Activated CD4-positive, alpha-beta T cell treated with anti-CD3 and anti-CD28 coated beads, Interleukin-10, Interleukin-2, amounts not matched to agents 100 ng/mL and 50 ng/mL, durations not matched to agents 16 hours and 8 hours (primary cell): ENCODE results near the gene ANTKMT.

Source experiments
- DNase-seq: peaks from one replicate; pipeline ENCODE4 v3.0.0-alpha.2; 2020

ANTKMT gene, protein sequence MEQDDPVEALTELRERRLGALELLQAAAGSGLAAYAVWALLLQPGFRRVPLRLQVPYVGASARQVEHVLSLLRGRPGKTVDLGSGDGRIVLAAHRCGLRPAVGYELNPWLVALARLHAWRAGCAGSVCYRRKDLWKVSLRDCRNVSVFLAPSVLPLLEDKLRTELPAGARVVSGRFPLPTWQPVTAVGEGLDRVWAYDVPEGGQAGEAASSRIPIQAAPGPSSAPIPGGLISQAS

DNA sequence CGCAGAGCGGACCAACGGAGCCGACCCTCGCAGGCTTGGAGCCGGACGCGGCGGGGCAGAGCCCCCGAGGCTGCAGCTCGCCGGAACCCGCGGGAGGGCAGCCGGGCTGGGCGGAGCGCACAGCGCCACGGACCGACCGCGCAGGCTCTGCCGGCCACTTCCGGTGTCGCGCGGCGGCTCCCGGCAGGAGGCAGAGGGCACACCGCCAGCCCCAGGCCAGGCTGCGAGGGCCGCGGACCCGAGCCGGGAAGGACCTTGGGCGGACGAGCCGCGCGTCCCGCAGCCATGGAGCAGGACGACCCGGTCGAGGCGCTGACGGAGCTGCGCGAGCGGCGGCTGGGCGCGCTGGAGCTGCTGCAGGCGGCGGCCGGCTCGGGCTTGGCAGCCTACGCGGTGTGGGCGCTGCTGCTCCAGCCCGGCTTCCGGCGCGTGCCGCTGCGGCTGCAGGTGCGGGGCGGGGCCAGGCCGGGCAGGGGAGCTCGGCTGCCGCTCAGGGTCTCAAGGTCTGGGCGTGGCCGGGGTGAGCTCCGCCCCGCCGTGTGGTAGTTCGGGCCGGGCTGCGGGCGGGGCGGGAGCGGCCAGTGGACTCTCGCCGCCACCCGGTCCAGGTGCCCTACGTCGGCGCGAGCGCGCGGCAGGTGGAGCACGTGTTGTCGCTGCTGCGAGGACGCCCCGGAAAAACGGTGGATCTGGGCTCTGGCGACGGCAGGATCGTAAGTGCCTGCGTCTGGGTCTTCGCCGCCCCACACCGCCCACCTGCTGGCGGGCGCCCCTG lies at the start of gene ANTKMT:
Gene ANTKMT, plus strand, starts transcription at position 157 of the 775 bp plus-strand sequence. Its CDS starts 129 bp downstream, at position 286.
- DNase-seq: peak; percentile 91

DNA sequence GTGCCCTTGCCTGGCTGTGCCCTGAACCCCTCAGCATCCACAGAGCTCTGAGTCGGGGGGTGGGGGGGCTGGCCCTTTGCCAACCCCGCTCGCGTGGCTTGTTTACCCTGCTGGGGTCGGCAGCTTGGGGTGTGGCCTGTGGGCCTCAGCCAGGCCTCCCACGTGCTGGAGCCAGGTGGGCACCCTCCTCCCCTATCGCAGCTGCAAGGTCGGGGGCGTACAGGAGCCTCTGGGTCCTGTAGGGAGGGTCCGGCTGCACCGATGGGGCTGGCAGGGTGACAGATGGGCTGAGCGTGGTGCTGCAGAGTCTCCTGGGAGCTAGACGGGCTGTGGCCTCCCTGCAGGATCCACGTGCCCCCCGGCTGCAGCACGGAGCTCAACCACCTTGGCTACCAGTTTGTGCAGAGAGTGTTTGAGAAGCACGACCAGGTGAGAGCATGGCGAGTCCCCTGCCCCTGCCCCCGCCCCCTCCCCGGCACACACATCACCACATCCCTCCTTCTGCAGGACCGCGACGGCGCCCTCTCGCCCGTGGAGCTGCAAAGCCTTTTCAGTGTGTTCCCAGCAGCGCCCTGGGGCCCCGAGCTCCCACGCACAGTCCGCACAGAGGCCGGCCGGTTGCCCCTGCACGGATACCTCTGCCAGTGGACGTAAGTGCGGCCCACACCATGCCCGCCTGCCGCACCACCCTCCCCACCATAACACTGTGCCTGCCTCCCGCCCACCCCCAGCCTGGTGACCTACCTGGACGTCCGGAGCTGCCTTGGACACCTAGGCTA lies 49.4 kb upstream of the ANTKMT start:
- no peak for DNase-seq

DNA sequence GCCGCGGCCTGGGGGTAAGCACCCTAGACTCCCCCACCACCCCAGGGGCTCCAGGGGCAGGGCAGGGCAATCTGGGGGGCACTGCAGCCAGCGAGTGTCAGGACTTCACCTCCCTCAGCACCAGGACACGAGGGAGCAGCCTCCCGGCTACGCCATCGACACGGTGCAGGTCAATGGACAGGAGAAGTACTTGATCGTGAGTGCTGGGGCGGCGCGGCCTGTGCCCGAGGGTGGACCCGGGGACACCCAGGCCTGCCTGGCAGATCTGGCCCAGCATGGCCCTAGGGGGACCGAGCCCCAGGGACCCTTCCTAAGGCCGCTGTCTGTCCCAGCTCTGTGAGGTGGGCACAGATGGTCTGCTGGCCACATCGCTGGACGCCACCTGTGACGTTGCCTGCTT lies 48.6 kb upstream of the ANTKMT start:
- no peak for DNase-seq

DNA sequence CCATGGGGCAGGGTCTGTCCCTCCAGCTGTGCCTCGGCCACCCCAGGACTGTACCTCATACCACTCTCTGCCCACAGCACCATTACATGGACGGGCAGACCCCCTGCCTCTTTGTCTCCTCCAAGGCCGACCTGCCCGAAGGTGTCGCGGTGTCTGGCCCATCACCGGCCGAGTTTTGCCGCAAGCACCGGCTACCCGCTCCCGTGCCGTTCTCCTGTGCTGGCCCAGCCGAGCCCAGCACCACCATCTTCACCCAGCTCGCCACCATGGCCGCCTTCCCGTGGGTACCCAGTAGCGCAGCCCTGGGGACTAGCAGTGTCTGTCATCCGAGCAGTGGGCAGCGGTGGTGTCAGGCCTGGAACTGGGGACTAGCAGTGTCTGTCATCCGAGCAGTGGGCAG lies 48.1 kb upstream of the ANTKMT start:
- no peak for DNase-seq

DNA sequence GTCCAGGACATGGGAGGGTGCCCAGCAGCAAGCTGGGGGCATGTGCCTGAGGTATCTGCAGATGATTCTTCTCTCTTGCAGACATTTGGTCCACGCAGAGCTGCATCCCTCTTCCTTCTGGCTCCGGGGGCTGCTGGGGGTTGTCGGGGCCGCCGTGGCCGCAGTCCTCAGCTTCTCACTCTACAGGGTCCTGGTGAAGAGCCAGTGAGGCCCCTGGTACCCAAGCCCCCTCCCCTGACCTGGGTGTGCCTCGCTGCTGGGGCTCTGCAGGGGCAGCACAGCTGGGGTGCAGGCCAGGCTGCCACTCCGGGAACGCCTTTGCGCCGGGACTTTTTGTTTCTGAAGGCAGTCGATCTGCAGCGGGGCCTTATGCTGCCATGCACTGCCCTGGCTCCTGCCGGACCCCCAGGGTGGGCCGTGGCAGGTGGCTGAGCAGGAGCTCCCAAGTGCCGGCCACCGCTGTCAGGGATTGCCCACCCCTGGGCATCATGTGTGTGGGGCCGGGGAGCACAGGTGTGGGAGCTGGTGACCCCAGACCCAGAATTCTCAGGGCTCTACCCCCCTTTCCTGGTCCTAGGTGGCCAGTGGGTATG lies 47.5 kb upstream of the ANTKMT start:
- DNase-seq: no peak

DNA sequence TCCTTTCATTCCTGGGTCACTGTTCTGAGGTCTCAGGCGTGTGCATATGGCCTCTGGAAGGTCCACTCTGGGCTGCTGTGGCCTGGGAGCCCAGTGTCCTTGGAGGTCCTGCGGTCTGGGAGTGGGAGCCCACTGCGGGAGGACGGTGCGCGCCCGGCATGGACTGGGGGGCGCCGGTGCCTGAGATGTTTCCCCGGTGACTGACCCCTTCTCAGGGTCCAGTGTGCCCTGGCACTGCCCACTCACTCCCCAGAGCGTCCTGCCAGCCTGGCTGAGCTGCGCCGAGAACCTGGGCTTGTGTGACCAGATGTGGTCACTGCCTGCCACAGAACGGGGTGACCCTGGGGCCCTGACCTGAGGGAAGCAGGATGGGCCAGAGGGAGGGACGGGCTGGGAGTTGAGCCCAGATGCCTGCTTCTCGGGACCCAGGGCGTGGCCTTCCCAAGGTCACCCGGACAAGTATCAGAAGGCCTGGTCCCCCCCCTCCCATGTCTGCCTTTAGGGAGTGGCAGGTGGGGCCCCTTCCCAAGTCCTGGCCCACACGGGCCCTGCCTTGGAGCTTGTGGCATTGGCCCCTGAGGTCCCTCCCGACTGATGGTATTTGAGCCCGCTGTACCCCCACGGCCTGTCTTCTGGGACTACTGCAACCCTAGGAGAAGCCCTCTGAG lies 46.6 kb upstream of the ANTKMT start:
- DNase-seq: no peak

DNA sequence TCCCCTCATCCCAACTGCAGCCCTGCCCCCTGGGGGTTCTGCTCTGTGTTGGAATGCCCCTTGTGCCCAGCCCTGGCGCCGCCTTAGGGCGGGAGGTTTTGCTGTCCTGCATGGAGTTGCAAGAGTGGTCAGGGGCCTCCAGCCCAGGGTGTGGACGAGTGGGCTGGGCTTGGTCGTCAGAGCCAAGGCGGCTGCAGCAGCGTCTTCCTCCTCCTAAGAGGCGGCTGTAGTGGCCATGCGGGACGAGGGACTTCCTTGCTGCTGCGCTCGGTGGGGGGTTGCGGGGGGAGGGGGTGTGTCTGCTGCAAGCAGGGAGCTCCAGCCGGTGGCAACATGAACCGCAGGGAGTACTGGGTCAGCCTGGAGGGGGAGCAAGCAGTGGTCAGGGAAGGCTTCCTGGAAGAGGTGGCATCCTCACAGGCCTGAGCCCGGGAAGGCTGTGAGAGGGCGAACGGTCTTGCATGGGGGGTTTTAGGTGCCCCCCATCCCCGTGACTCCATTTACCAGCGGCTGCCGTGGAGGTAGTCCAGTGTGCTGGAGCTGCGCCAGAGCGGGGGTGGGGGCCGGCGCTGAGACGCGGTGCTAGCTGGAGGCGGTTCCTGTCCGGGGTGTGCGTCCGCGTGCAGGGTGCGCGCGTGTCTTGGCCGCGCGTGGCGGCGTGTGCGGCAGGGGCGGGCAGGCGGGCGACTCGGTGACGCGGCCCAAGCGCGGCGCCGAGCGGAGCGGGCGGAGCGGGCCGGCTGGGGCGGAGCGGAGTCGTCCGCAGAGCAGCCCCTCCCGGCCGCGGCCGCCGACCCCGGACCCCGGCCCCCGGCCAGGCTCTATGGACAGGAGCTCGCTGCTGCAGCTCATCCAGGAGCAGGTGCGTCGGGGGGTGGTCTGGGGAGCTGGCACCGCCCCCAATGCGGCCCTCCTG lies 45.7 kb upstream of the ANTKMT start, which contains the start of gene RHBDL1:
Gene RHBDL1, plus strand, starts transcription at position 704 of the 916 bp plus-strand sequence. Its CDS starts 120 bp downstream, at position 824.
- DNase-seq: no peak

DNA sequence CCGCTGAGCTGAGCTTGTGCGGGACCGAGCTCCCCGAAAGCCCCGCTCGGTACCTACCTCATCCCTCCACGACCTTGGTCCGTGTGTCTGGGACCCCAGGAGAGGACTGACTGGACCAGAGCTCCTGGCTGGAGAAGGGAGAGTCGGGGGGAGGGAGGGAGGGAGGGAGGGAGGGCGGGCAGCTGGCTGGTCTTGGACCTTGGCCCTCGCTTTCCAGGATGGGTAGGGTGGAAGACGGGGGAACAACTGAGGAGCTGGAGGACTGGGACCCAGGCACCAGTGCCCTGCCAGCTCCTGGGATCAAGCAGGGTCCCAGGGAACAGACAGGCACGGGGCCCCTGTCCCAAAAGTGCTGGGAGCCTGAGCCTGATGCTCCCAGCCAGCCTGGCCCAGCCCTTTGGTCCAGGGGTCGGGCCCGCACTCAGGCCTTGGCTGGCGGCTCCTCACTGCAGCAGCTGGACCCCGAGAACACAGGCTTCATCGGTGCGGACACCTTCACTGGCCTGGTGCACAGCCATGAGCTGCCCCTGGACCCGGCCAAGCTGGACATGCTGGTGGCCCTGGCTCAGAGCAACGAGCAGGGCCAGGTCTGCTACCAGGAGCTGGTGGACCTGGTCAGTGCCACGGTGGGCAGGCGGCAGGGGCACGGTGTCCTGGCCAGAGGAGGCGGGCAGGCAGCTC lies 44.9 kb upstream of the ANTKMT start:
- DNase-seq: no peak

DNA sequence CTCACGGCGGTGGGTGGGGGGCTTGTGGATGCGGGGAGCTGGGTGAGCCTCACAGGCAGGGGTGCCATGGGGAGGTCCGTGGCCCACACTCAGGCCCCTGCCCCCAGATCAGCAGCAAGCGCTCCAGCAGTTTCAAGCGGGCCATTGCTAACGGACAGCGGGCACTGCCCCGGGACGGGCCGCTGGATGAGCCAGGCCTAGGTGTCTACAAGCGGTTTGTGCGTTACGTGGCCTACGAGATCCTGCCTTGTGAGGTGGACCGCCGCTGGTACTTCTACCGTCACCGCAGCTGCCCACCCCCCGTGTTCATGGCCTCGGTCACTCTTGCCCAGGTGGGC lies 44.4 kb upstream of the ANTKMT start:
- no peak for DNase-seq

DNA sequence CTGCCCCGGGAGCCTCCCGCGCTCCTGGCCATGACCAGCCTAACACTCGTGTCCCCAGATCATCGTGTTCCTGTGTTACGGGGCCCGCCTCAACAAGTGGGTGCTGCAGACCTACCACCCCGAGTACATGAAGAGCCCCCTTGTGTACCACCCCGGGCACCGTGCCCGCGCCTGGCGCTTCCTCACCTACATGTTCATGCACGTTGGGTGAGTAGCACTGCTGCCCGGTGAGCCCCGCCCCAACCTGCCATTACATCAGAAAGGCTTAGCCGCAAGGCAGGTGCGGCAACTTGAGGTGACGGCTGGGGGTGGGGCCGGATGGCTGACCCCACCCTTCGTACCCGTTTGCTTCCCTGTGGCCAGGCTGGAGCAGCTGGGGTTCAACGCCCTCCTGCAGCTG lies 44.0 kb upstream of the ANTKMT start:
- DNase-seq: no peak

DNA sequence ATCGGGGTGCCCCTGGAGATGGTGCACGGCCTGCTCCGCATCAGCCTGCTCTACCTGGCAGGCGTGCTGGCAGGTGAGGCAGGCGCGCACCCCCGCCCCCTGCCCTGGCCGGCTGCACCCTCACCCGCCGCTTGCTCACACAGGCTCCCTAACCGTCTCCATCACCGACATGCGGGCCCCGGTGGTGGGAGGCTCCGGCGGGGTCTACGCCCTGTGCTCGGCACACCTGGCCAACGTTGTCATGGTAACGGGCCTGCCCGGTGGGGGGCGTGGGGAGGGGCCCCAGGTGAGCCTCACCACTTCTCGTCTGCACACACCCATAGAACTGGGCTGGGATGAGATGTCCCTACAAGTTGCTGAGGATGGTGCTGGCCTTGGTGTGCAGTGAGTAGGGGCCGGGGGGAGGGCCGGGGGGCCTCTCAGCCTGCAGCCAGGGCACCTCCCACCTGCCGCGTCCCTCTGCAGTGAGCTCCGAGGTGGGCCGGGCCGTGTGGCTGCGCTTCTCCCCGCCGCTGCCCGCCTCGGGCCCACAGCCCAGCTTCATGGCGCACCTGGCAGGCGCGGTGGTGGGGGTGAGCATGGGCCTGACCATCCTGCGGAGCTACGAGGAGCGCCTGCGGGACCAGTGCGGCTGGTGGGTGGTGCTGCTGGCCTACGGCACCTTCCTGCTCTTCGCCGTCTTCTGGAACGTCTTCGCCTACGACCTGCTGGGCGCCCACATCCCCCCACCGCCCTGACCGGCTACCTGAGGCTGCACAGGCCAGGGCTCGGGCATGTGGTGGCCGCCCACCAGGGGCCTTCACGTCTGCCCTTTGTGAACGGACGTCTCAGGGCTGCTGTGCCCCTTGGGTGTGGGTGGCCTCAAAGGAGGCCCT lies 43.4 kb upstream of the ANTKMT start:
- no peak for DNase-seq

DNA sequence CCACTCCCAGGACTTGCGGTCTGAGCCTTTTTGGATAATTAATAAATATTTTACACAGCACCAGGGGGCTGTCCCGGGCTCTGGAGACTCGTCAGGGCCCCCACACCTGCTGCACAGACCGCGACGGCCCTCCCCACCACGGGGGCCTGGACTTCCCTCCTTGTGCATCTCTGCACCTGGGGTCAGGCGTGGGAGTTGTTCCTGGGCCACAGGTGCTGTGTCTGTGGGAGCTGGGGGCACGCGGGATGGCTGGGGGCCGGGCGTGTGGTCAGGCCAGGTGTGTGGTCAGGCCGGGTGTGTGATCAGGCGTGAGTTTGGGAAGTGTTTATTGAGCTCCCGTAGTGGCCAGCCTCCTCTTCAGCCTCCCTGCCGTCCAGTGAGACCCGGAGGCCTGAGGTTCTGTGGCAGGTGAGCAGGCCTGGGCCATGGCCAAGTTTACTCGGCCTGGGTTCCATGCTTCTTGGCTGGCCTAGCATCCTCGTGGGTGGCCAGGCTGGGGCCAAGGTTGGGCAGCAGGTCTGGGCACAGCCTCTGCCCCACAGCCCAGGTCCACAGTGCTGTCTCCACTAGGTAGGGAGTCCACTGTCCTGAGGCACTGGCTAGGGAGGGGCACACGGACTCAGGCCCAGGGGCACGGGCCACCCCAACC lies 42.6 kb upstream of the ANTKMT start:
- no peak for DNase-seq

DNA sequence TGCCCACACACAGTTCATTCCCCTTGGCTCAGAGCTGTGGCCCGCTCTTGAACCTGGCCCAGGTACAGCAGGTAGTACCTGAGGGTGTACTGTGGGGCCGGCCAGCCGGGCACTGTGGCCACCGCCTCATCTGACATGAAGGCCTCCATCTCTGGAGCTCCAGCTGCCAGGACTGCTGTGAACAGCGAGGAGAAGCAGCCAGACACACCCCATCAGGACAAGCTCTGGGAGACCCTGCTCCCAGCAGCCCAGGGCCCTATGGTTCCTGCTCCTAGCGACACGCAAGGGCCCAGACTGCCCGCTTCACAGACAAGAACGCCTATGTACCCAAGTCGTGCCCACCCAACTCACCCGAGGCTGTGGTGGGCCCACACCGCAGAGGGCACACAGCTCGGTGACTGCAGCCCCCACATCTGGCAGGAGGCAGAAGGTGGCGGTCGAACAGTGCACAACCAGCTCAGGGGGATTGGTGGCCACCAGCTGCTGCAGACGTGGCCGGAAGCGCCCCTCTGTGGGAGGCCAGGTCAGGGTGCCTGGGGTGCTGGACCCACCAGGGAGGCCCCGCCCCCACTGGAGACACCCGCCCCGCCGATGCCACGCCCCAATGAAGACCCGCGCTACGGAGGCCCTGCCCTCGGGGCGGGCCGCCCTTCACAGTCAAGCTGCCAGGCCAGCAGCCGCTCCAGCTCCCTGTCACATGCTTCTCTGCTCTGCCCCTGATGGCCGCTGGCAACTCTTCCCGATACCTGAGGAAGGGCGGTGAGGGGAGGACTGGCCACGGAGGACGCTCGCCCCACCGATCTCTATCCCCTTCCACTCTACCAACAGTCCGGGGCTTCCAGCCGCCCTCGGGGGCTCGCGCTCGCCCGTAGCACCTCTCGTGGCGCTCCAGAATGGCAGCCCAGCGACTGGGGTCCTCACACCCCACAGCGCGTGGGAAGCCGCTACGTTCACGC lies 41.8 kb upstream of the ANTKMT start:
- DNase-seq: peak; percentile 72

DNA sequence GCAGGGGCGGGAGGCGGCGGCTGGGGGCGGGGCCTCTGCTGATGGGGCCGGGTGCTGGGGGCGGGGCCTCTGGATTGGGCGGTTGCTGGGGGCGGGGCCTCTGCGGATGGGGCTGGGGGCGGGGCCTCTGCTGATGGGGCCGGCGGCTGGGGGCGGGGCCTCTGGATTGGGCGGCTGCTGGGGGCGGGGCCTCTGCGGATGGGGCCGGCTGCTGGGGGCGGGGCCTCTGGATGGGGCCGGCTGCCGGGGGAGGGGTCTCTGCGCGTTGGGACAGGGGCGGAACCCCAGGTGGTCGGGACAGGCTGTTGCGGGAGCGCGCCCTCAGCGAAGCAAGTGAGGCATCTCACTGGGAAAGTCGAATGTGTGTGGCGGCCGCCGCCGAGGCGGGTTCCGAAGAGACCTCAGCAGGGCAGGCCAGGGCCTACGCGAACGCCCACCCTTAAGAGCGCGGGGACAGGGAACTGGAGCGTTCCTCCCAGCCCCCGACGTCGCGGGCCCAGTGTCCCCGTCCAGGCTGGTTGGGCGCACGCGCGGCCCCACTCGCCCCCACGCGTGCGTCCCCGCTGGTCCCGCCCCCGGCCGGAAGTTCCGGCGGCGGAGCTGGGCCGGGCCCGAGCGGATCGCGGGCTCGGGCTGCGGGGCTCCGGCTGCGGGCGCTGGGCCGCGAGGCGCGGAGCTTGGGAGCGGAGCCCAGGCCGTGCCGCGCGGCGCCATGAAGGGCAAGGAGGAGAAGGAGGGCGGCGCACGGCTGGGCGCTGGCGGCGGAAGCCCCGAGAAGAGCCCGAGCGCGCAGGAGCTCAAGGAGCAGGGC lies 40.9 kb upstream of the ANTKMT start, which contains the start of gene STUB1:
Gene STUB1, plus strand, starts transcription at position 597 of the 811 bp plus-strand sequence. Its CDS starts 116 bp downstream, at position 713.
- peak; percentile 93 for DNase-seq

DNA sequence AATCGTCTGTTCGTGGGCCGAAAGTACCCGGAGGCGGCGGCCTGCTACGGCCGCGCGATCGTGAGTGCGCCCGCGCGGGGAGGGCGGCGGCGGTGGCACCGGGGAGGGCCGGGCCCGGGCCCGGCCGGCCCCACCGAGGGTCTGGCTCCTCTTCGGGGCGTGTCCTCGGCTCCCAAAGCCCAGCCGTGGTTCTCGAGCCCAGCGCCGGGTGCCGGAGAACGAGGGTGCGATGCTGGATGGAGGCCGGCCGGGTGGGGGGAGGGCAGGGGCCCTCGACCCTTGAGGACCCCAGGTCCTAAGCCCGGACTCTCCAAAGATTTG lies 40.4 kb upstream of the ANTKMT start:
- DNase-seq: no peak

DNA sequence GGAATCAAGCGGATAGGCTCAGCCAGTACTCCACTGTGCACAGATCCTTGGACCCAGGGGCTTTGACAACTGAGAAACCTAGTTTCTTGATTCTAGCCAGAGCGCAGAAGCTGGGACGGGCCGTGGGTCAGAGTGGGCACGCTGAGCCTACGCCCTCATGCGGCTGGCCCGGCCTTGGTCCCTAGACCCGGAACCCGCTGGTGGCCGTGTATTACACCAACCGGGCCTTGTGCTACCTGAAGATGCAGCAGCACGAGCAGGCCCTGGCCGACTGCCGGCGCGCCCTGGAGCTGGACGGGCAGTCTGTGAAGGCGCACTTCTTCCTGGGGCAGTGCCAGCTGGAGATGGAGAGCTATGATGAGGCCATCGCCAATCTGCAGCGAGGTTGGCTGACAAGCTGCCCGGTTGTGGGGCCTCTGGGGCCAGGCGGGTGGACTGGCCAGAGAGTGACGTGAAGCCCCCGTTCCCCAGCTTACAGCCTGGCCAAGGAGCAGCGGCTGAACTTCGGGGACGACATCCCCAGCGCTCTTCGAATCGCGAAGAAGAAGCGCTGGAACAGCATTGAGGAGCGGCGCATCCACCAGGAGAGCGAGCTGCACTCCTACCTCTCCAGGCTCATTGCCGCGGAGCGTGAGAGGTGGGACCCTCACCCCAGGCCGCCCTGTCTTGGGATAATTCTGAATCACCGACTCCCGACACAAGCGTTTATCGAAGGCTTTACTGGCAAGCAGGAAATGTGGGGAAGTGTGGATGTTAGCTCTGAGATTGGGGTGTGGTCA lies 39.8 kb upstream of the ANTKMT start:
- DNase-seq: peak; percentile 39
